Fibroblast of lung (primary cell): Measurements from ENCODE around the gene TMEM151B. TPM values are rescaled to one million over a fixed set of nuclear protein-coding genes. Genes with fewer than 3 reads are reported as not detected.

Experiments
- DNase-seq, 2 donors: peaks; one replicate each; pipeline versions ENCODE4 v3.0.0 to v3.0.0-alpha.2; 2010; ENCODE audit warnings: low read depth in 2 of 2
- H2AFZ ChIP-seq: 2 replicates; pipeline ENCODE4 v1.5.1; 2012; ENCODE audit warnings: low read length, control low read depth, inconsistent platforms
- H3K27ac ChIP-seq: 2 replicates; pipeline ENCODE4 v1.5.1; 2011; ENCODE audit warnings: low read length, control low read depth; ENCODE audit not compliant: insufficient read depth
- H3K27me3 ChIP-seq: 2 replicates; pipeline ENCODE4 v1.5.1; 2011; ENCODE audit warnings: mild to moderate bottlenecking, low read length; ENCODE audit not compliant: control insufficient read depth, insufficient read depth
- H3K36me3 ChIP-seq: 2 replicates; pipeline ENCODE4 v1.5.1; 2011; ENCODE audit warnings: low read length; ENCODE audit not compliant: control insufficient read depth, insufficient read depth
- H3K4me1 ChIP-seq: 2 replicates; pipeline ENCODE4 v1.5.1; 2011; ENCODE audit warnings: low read length; ENCODE audit not compliant: control insufficient read depth, insufficient read depth; ENCODE audit errors: extremely low read depth
- H3K4me2 ChIP-seq: 2 replicates; pipeline ENCODE4 v1.5.1; 2011; ENCODE audit warnings: low read length, control low read depth; ENCODE audit not compliant: insufficient read depth; ENCODE audit errors: extremely low read depth
- H3K4me3 ChIP-seq, 4 experiments: fragments of 200-600 bp in 1 of 4; sonication (generic) in 1 of 4; replicated peaks in 1 of 4; 2 replicates each; pipeline ENCODE4 v1.5.1; 2011 to 2016; ENCODE audit warnings: low read length in 4 of 4, low read depth in 3 of 4, mild to moderate bottlenecking in 3 of 4, control low read depth in 2 of 4, inconsistent platforms in 1 of 4, mixed read lengths in 1 of 4; ENCODE audit not compliant: insufficient read depth in 1 of 4; ENCODE audit errors: control extremely low read depth in 1 of 4
- H3K79me2 ChIP-seq: 2 replicates; pipeline ENCODE4 v1.5.1; 2012; ENCODE audit warnings: mild to moderate bottlenecking, low read length, inconsistent platforms; ENCODE audit not compliant: control insufficient read depth, insufficient read depth
- H3K9ac ChIP-seq: 2 replicates; pipeline ENCODE4 v1.5.1; 2011; ENCODE audit warnings: mild to moderate bottlenecking, low read length, control low read depth; ENCODE audit not compliant: insufficient read depth
- H3K9me3 ChIP-seq: 2 replicates; pipeline ENCODE4 v1.5.1; 2012; ENCODE audit warnings: low read depth, low read length; ENCODE audit not compliant: control insufficient read depth, insufficient read depth
- H4K20me1 ChIP-seq: 2 replicates; pipeline ENCODE4 v1.5.1; 2011; ENCODE audit warnings: low read length; ENCODE audit not compliant: control insufficient read depth, insufficient read depth; ENCODE audit errors: extremely low read depth
- CTCF ChIP-seq, 2 donors: IDR thresholded peaks in 1 of 2; conservative IDR thresholded peaks in 1 of 2; 1 replicate in 1 of 2; 2 replicates in 1 of 2; pipeline ENCODE4 v1.5.1; 2011 to 2012; ENCODE audit warnings: low read length in 2 of 2, control low read depth in 1 of 2, inconsistent platforms in 1 of 2, low read depth in 1 of 2, mild to moderate bottlenecking in 1 of 2
- EZH2 ChIP-seq: IDR thresholded peaks from 2 replicates; pipeline ENCODE4 v1.5.1; 2012; ENCODE audit warnings: low read length, control low read depth, mild to moderate bottlenecking; ENCODE audit errors: missing control alignments
- polyA plus RNA-seq, 2 donors: library from polyadenylated mRNA; depleted of rRNA in 1 of 2; stranded (reverse) in 1 of 2; unstranded in 1 of 2; fragments of >200 nt; gene quantifications; 2 replicates each; pipeline ENCODE4 v1.2.1, GENCODE V29; 2011 to 2012; ENCODE audit warnings: missing spikeins in 1 of 2
- total RNA-seq: library from RNA; depleted of rRNA; stranded (reverse); fragments of >200 nt; gene quantifications from 2 replicates; pipeline ENCODE4 v1.2.1, GENCODE V29; 2014

TMEM151B gene
- total and polyA plus RNA-seq, 2 donors (not counting 1 experiment from before 2014, with no cell fraction given) = under 0.01 TPM; not detected in 1

GRCh38 chr6:44260011-44260410 is 10.2 kb upstream of the TMEM151B start:
- no peak for DNase-seq
- Histone ChIP-seq H3K27me3 (no peaks in the 10 kb centered on the region), H2AFZ (no peak overlapping the region), H3K27ac (no peak overlapping the region), H3K4me3 (no peak overlapping the region), H4K20me1 (no peaks in the 10 kb centered on the region), H3K4me1 (peaks cover 12% of the 10 kb centered on the region), H3K9ac (no peak overlapping the region), H3K9me3 (no peaks in the 10 kb centered on the region), H3K36me3 (peaks cover 6% of the 10 kb centered on the region), H3K79me2 (peaks cover 19% of the 10 kb centered on the region), H3K4me2 (no peak overlapping the region)
- TF ChIP-seq EZH2 (no peak), CTCF (conservative IDR thresholded peaks at IDR 0.05 in 1 of 2, IDR thresholded peaks at IDR 0.05 in 1 of 2; ENCODE audit: low read depth in 1 of 2, low read length in 2 of 2) (no peak)

- H2AFZ ChIP-seq = no peak overlapping the region
- H3K9ac ChIP-seq = no peak overlapping the region
- H3K4me2 ChIP-seq = no peak overlapping the region
- peaks cover 12% of the 10 kb centered on the region for H3K4me1 ChIP-seq
- H3K79me2 ChIP-seq = peaks cover 14% of the 10 kb centered on the region
- H3K4me3 ChIP-seq = no peak overlapping the region
- H3K9me3 ChIP-seq = no peaks in the 10 kb centered on the region
- H3K27me3 ChIP-seq = no peaks in the 10 kb centered on the region
- no peak for DNase-seq
- H3K27ac ChIP-seq = no peak overlapping the region
- peaks cover 4% of the 10 kb centered on the region for H3K36me3 ChIP-seq
- TF ChIP-seq EZH2 = no peak
- no peak for TF ChIP-seq CTCF (conservative IDR thresholded peaks at IDR 0.05 in 1 of 2, IDR thresholded peaks at IDR 0.05 in 1 of 2; ENCODE audit: low read depth in 1 of 2, low read length in 2 of 2)
- no peaks in the 10 kb centered on the region for H4K20me1 ChIP-seq
Measured at GRCh38 chr6:44260451-44261297, 9.6 kb upstream of the TMEM151B start.

GRCh38 chr6:44261581-44261980 is 8.7 kb upstream of the TMEM151B start:
- H2AFZ ChIP-seq = no peak overlapping the region
- TF ChIP-seq EZH2 (no peak), CTCF (conservative IDR thresholded peaks at IDR 0.05 in 1 of 2, IDR thresholded peaks at IDR 0.05 in 1 of 2; ENCODE audit: low read depth in 1 of 2, low read length in 2 of 2) (no peak)

More at GRCh38 chr6:44261581-44261980, 8.7 kb upstream of the TMEM151B start:
- Histone ChIP-seq H3K9me3 (no peaks in the 10 kb centered on the region), H3K4me2 (no peak overlapping the region), H3K9ac (no peak overlapping the region), H3K27ac (no peak overlapping the region), H3K36me3 (peaks cover 2% of the 10 kb centered on the region), H3K4me3 (no peak overlapping the region), H3K27me3 (no peaks in the 10 kb centered on the region), H3K79me2 (peaks cover 5% of the 10 kb centered on the region), H4K20me1 (no peaks in the 10 kb centered on the region), H3K4me1 (peaks cover 7% of the 10 kb centered on the region)
- DNase-seq = no peak
